ENCODE results near the gene ADGRA3. TPM values are rescaled to one million over a fixed set of nuclear protein-coding genes. Genes with fewer than 3 reads are reported as not detected.

Gene ADGRA3
- polyA plus RNA-seq, 1 donor from 2014 or later = 40.5 TPM

GRCh38 chr4:22500831-22501714 is 14.8 kb downstream of the ADGRA3 start:
- H3K9me2 ChIP-seq (ENCODE audit: insufficient read depth, low read length) = no peaks in the 10 kb centered on the region
- H3K4me2 ChIP-seq (ENCODE audit: low read length) = no peak overlapping the region
- no peak overlapping the region for H2AFZ ChIP-seq (ENCODE audit: low read depth, low read length)
- H3K79me2 ChIP-seq (replicated peaks; ENCODE audit: insufficient read depth, low read length) = peaks cover 41% of the 10 kb centered on the region
- H3K27me3 ChIP-seq (ENCODE audit: insufficient read depth, low read depth, low read length) = no peaks in the 10 kb centered on the region
- H3K4me3 ChIP-seq (ENCODE audit: low read length) = no peak overlapping the region
- H3K9ac ChIP-seq (ENCODE audit: low read length) = no peak overlapping the region
- TF ChIP-seq SMC3 (conservative IDR thresholded peaks at IDR 0.05; ENCODE audit: poor library complexity) = no peak
- TF ChIP-seq, protein P1, sequence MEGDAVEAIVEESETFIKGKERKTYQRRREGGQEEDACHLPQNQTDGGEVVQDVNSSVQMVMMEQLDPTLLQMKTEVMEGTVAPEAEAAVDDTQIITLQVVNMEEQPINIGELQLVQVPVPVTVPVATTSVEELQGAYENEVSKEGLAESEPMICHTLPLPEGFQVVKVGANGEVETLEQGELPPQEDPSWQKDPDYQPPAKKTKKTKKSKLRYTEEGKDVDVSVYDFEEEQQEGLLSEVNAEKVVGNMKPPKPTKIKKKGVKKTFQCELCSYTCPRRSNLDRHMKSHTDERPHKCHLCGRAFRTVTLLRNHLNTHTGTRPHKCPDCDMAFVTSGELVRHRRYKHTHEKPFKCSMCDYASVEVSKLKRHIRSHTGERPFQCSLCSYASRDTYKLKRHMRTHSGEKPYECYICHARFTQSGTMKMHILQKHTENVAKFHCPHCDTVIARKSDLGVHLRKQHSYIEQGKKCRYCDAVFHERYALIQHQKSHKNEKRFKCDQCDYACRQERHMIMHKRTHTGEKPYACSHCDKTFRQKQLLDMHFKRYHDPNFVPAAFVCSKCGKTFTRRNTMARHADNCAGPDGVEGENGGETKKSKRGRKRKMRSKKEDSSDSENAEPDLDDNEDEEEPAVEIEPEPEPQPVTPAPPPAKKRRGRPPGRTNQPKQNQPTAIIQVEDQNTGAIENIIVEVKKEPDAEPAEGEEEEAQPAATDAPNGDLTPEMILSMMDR (IDR thresholded peaks at IDR 0.05; ENCODE audit: poor library complexity, severe bottlenecking) = no peak
- TF ChIP-seq MXI1 (conservative IDR thresholded peaks at IDR 0.05; ENCODE audit: poor library complexity, severe bottlenecking) = no peak
- no peaks in the 10 kb centered on the region for H3K36me3 ChIP-seq (ENCODE audit: insufficient read depth, low read length)
- no peaks in the 10 kb centered on the region for H3K9me3 ChIP-seq (ENCODE audit: low read length)
- H3F3A ChIP-seq (ENCODE audit: insufficient read depth, low read length, poor library complexity, severe bottlenecking) = no peaks in the 10 kb centered on the region
- no peaks in the 10 kb centered on the region for H4K20me1 ChIP-seq (ENCODE audit: insufficient read depth)
- no peak overlapping the region for H3K27ac ChIP-seq (ENCODE audit: low read length)

GRCh38 chr4:22500128-22500611 is 15.7 kb downstream of the ADGRA3 start:
- Histone ChIP-seq H3K4me2 (ENCODE audit: low read length) (no peak overlapping the region), H3K9me3 (ENCODE audit: low read length) (no peaks in the 10 kb centered on the region), H3K79me2 (replicated peaks; ENCODE audit: insufficient read depth, low read length) (peaks cover 40% of the 10 kb centered on the region), H3K36me3 (ENCODE audit: insufficient read depth, low read length) (no peaks in the 10 kb centered on the region), H3K4me3 (ENCODE audit: low read length) (no peak overlapping the region), H3K27ac (ENCODE audit: low read length) (no peak overlapping the region), H3K9ac (ENCODE audit: low read length) (no peak overlapping the region), H2AFZ (ENCODE audit: low read depth, low read length) (no peak overlapping the region), H3K27me3 (ENCODE audit: insufficient read depth, low read depth, low read length) (no peaks in the 10 kb centered on the region), H3F3A (ENCODE audit: insufficient read depth, low read length, poor library complexity, severe bottlenecking) (no peaks in the 10 kb centered on the region), H3K9me2 (ENCODE audit: insufficient read depth, low read length) (no peaks in the 10 kb centered on the region), H4K20me1 (ENCODE audit: insufficient read depth) (no peaks in the 10 kb centered on the region)
- TF ChIP-seq SMC3 (conservative IDR thresholded peaks at IDR 0.05; ENCODE audit: poor library complexity) = no peak

- Histone ChIP-seq H3K4me3 (ENCODE audit: low read length) (no peak overlapping the region), H3K9ac (ENCODE audit: low read length) (no peak overlapping the region), H3K36me3 (ENCODE audit: insufficient read depth, low read length) (no peaks in the 10 kb centered on the region), H3K9me2 (ENCODE audit: insufficient read depth, low read length) (no peaks in the 10 kb centered on the region), H4K20me1 (ENCODE audit: insufficient read depth) (no peaks in the 10 kb centered on the region), H3K4me2 (ENCODE audit: low read length) (no peak overlapping the region), H3K9me3 (ENCODE audit: low read length) (no peaks in the 10 kb centered on the region), H2AFZ (ENCODE audit: low read depth, low read length) (no peak overlapping the region), H3K27ac (ENCODE audit: low read length) (no peak overlapping the region), H3K27me3 (ENCODE audit: insufficient read depth, low read depth, low read length) (no peaks in the 10 kb centered on the region), H3K79me2 (replicated peaks; ENCODE audit: insufficient read depth, low read length) (peaks cover 40% of the 10 kb centered on the region), H3F3A (ENCODE audit: insufficient read depth, low read length, poor library complexity, severe bottlenecking) (no peaks in the 10 kb centered on the region)
- no peak for TF ChIP-seq REST (IDR thresholded peaks at IDR 0.05; ENCODE audit: borderline replicate concordance)
Observed at GRCh38 chr4:22498866-22499265, 17.0 kb downstream of the ADGRA3 start.
